ENCODE data around the gene MALT1.

The MALT1 gene

DNA sequence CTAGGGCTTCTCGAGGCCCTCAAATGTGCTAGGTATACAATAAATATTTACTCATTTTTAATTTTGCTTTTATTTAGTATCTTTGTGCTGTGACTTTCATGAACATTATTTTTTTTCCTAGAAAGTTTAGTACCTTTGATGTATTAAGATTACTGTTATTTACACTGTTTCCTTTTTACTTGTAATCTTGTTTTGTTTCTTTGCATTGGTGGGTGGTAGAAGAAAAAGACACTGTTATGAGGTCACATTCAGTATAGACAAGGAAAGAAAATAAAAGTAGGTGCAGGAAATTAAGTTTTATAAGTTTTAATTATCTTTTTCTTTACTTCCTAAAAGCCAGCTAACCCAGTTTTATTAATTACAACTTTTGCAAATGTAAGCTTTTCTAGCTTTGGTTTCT lies 23.0 kb downstream of the MALT1 start:
- H3K27me3 ChIP-seq (replicated peaks; ENCODE audit: control insufficient read depth, insufficient read depth, low read length): no peaks in the 10 kb centered on the region
- peaks cover 39% of the 10 kb centered on the region for H3K36me3 ChIP-seq (ENCODE audit: control insufficient read depth, insufficient read depth, low read length, severe bottlenecking)
- H3K9ac ChIP-seq (ENCODE audit: low read length): no peak overlapping the region
- H3K4me3 ChIP-seq (ENCODE audit: low read length): no peak overlapping the region
- H3K9me3 ChIP-seq (ENCODE audit: control insufficient read depth, low read length): no peaks in the 10 kb centered on the region
- DNase-seq (ENCODE audit: low read depth): no peak
- no peaks in the 10 kb centered on the region for H3K4me1 ChIP-seq (ENCODE audit: control insufficient read depth, insufficient read depth, low read length)

DNA sequence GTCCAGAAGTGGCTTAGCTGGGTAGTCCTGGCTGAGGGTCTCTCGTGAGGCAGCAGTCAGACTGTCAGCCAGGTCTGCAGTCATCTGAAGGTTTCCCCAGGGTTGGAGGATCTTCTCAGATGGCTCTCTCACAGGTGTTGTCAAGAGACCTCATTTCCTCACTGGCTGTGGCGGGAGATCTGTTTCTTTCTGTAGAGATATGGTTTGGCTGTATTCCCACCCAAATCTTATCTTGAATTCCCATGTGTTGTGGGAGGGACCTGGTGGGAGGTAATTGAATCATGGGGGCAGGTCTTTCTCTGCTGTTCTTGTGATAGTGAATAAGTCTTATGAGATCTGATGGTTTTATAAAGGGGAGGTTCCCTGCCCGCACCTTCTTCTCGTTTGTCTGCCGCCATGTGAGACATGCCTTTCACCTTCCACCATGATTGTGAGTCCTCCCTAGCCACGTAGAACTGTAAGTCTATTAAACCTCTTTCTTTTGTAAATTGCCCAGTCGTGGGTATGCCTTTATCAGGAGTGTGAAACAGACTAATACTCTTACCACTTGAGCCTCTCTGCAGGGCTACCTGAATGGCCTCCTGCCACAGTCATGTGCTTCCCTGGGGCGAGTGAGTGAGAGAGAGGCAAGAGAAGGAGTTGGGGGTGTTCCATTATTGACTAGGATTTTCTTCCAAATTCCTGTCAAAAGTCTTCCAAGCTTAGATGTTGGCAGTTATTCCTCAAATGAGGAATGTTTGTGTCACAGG lies 23.6 kb downstream of the MALT1 start:
- H3K9me3 ChIP-seq (ENCODE audit: control insufficient read depth, low read length): no peaks in the 10 kb centered on the region
- DNase-seq (ENCODE audit: low read depth): no peak
- H3K9ac ChIP-seq (ENCODE audit: low read length): no peak overlapping the region
- no peak overlapping the region for H3K4me3 ChIP-seq (ENCODE audit: low read length)
- H3K27me3 ChIP-seq (replicated peaks; ENCODE audit: control insufficient read depth, insufficient read depth, low read length): no peaks in the 10 kb centered on the region
- H3K36me3 ChIP-seq (ENCODE audit: control insufficient read depth, insufficient read depth, low read length, severe bottlenecking): peaks cover 38% of the 10 kb centered on the region
- H3K4me1 ChIP-seq (ENCODE audit: control insufficient read depth, insufficient read depth, low read length): no peaks in the 10 kb centered on the region

DNA sequence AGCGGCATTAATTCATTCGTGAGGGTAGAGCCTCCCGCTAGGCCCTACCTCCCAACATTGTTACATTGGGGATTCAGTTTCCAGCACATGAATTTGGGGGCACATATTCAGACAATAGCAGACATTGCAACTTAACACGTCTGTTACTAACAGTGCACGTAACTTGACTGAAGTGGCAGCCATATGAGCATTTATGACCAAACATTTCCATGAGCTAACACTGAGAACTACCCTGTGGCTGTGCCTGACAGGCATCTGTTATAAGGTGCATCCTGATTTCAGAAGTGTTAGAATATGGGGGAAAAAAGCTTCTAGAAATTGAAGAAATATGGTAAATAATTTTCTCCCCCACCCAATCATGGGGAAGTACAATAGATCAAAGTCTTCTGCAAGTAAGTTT lies 24.5 kb downstream of the MALT1 start:
- Histone ChIP-seq H3K27me3 (replicated peaks; ENCODE audit: control insufficient read depth, insufficient read depth, low read length) (no peaks in the 10 kb centered on the region), H3K4me1 (ENCODE audit: control insufficient read depth, insufficient read depth, low read length) (no peaks in the 10 kb centered on the region), H3K4me3 (ENCODE audit: low read length) (no peak overlapping the region), H3K9me3 (ENCODE audit: control insufficient read depth, low read length) (no peaks in the 10 kb centered on the region), H3K9ac (ENCODE audit: low read length) (no peak overlapping the region), H3K36me3 (ENCODE audit: control insufficient read depth, insufficient read depth, low read length, severe bottlenecking) (peaks cover 29% of the 10 kb centered on the region)
- DNase-seq (ENCODE audit: low read depth): no peak

DNA sequence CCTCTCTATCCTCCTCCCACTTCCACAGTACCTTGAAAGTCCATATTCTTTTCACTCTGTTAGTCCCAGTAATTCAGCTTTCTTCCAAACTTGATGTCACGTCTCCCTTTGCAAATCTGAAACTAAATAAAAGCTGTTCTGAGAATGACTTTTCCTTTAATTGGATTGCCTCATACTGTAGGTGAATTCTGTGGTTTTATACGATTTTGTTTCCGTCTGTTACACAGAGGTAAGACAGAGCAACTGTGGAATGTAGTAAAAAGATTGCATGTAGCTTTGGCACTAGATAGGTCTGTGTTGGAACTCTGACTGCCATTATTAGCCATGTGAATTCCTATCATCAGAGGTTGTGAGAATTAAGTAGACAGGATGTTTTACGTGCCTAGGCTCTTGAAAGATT lies 25.9 kb downstream of the MALT1 start:
- Histone ChIP-seq H3K27me3 (replicated peaks; ENCODE audit: control insufficient read depth, insufficient read depth, low read length) (no peaks in the 10 kb centered on the region), H3K36me3 (ENCODE audit: control insufficient read depth, insufficient read depth, low read length, severe bottlenecking) (peaks cover 36% of the 10 kb centered on the region), H3K9ac (ENCODE audit: low read length) (no peak overlapping the region), H3K4me3 (ENCODE audit: low read length) (no peak overlapping the region), H3K9me3 (ENCODE audit: control insufficient read depth, low read length) (no peaks in the 10 kb centered on the region), H3K4me1 (ENCODE audit: control insufficient read depth, insufficient read depth, low read length) (no peaks in the 10 kb centered on the region)
- DNase-seq (ENCODE audit: low read depth): no peak

DNA sequence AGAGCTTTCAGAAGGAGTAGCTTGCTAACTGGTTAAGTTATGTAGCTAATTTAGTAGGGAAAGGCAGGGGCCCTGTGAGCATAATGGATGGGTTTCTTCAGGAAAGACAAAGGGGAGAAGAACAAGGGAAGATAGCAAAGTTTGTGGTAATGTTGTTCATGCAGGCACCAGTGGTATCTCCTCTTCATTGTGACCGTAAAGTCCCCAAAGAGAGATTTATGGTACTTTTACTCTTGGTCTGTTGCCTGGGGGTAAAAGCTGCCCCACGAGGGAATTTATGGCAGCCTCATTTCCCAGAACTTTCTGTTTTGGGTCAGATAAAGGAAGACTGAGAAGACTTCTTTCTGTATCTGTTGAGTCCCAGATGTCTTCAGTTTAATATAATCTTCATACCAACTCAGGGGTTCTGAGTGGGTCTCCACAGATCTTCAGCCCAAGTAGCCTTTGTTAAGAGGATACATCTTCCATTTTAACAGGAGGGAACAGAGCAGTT lies 27.5 kb downstream of the MALT1 start:
- no peak for DNase-seq (ENCODE audit: low read depth)
- no peaks in the 10 kb centered on the region for H3K4me1 ChIP-seq (ENCODE audit: control insufficient read depth, insufficient read depth, low read length)
- H3K9ac ChIP-seq (ENCODE audit: low read length): no peak overlapping the region
- H3K27me3 ChIP-seq (replicated peaks; ENCODE audit: control insufficient read depth, insufficient read depth, low read length): no peaks in the 10 kb centered on the region
- H3K9me3 ChIP-seq (ENCODE audit: control insufficient read depth, low read length): no peaks in the 10 kb centered on the region
- no peak overlapping the region for H3K4me3 ChIP-seq (ENCODE audit: low read length)
- H3K36me3 ChIP-seq (ENCODE audit: control insufficient read depth, insufficient read depth, low read length, severe bottlenecking): peaks cover 47% of the 10 kb centered on the region

- peak; percentile 16 for DNase-seq (ENCODE audit: low read depth)
- no peaks in the 10 kb centered on the region for H3K9me3 ChIP-seq (ENCODE audit: control insufficient read depth, low read length)
- no peak overlapping the region for H3K4me3 ChIP-seq (ENCODE audit: low read length)
- peaks cover 47% of the 10 kb centered on the region for H3K36me3 ChIP-seq (ENCODE audit: control insufficient read depth, insufficient read depth, low read length, severe bottlenecking)
- H3K4me1 ChIP-seq (ENCODE audit: control insufficient read depth, insufficient read depth, low read length): no peaks in the 10 kb centered on the region
- H3K27me3 ChIP-seq (replicated peaks; ENCODE audit: control insufficient read depth, insufficient read depth, low read length): no peaks in the 10 kb centered on the region
- H3K9ac ChIP-seq (ENCODE audit: low read length): no peak overlapping the region
Observed at GRCh38 chr18:58699551-58699950, 28.3 kb downstream of the MALT1 start.

GRCh38 chr18:58700209-58700608 lies 28.9 kb downstream of the MALT1 start:
- H3K36me3 ChIP-seq (ENCODE audit: control insufficient read depth, insufficient read depth, low read length, severe bottlenecking): peaks cover 50% of the 10 kb centered on the region

DNA sequence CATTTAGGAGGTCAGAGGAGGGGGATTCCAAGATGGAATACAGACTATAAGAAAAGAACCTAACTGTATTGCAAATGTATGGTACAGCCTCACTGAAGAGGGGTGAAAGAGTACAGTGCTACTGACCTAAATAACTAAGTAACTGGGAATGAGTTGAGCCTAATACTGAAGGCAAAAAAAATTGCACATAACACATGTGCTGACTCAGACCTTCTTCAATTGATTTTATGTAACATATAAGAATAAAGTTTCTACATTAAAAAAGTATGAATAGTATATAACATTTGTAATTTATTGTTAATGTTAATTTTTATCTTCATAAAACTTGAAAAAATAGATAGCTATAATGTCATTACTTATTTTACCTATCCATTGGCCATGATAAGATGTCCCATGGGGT lies 41.7 kb downstream of the MALT1 start:
- Histone ChIP-seq H3K9ac (ENCODE audit: low read length) (no peak overlapping the region), H3K27me3 (replicated peaks; ENCODE audit: control insufficient read depth, insufficient read depth, low read length) (no peaks in the 10 kb centered on the region), H3K9me3 (ENCODE audit: control insufficient read depth, low read length) (no peaks in the 10 kb centered on the region), H3K4me3 (ENCODE audit: low read length) (no peak overlapping the region), H3K4me1 (ENCODE audit: control insufficient read depth, insufficient read depth, low read length) (no peaks in the 10 kb centered on the region), H3K36me3 (ENCODE audit: control insufficient read depth, insufficient read depth, low read length, severe bottlenecking) (peaks cover 59% of the 10 kb centered on the region)
- no peak for DNase-seq (ENCODE audit: low read depth)

More at GRCh38 chr18:58700209-58700608, 28.9 kb downstream of the MALT1 start:
- Histone ChIP-seq H3K4me3 (ENCODE audit: low read length) (no peak overlapping the region), H3K4me1 (ENCODE audit: control insufficient read depth, insufficient read depth, low read length) (no peaks in the 10 kb centered on the region), H3K9me3 (ENCODE audit: control insufficient read depth, low read length) (no peaks in the 10 kb centered on the region), H3K27me3 (replicated peaks; ENCODE audit: control insufficient read depth, insufficient read depth, low read length) (no peaks in the 10 kb centered on the region), H3K9ac (ENCODE audit: low read length) (no peak overlapping the region)
- no peak for DNase-seq (ENCODE audit: low read depth)

DNA sequence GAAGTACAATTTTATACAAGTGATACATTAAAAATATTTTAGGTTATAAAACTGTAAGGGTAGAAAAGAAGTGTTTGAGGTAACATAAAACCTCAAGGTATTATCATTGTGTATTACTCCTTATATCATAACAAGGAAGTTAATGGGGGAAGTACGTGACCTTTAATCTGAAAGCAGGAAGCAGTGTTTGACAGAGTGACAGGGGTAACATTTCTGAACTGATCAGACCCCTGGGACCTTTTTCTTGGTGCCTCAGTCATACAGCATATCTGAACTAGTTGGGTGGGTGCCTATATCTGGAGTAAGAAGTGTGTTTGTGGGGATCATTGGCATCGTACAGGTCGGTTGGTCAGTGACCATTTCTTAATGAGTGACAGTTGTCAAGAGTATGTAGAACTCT lies 43.0 kb downstream of the MALT1 start:
- H3K27me3 ChIP-seq (replicated peaks; ENCODE audit: control insufficient read depth, insufficient read depth, low read length): no peaks in the 10 kb centered on the region

DNA sequence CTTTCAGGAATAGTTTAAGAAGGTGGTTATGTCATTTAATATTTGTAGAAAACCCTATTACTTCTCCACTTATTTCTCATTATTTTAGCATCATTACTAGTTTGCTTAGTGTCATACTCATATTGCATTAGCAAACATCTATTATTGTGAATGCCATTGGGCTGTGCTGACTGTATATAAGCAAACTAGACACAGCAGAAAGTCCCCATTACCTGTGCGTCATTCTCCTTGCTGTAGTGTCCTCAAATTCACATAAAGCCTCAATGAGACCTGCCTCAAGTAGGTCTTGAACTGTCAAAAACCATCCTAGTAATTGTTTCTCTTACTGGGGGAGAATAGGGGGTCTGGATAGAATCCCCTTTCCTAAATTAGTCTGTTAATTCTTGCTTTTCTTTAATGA lies 43.6 kb downstream of the MALT1 start:
- DNase-seq (ENCODE audit: low read depth): no peak
- Histone ChIP-seq H3K4me1 (ENCODE audit: control insufficient read depth, insufficient read depth, low read length) (no peaks in the 10 kb centered on the region), H3K36me3 (ENCODE audit: control insufficient read depth, insufficient read depth, low read length, severe bottlenecking) (peaks cover 63% of the 10 kb centered on the region), H3K4me3 (ENCODE audit: low read length) (no peak overlapping the region), H3K27me3 (replicated peaks; ENCODE audit: control insufficient read depth, insufficient read depth, low read length) (no peaks in the 10 kb centered on the region), H3K9ac (ENCODE audit: low read length) (no peak overlapping the region), H3K9me3 (ENCODE audit: control insufficient read depth, low read length) (no peaks in the 10 kb centered on the region)

More for the DNA sequence above, 43.0 kb downstream of the MALT1 start:
- DNase-seq (ENCODE audit: low read depth): no peak
- peaks cover 62% of the 10 kb centered on the region for H3K36me3 ChIP-seq (ENCODE audit: control insufficient read depth, insufficient read depth, low read length, severe bottlenecking)
- H3K9me3 ChIP-seq (ENCODE audit: control insufficient read depth, low read length): no peaks in the 10 kb centered on the region
- H3K9ac ChIP-seq (ENCODE audit: low read length): no peak overlapping the region
- H3K4me1 ChIP-seq (ENCODE audit: control insufficient read depth, insufficient read depth, low read length): no peaks in the 10 kb centered on the region
- H3K4me3 ChIP-seq (ENCODE audit: low read length): no peak overlapping the region

DNA sequence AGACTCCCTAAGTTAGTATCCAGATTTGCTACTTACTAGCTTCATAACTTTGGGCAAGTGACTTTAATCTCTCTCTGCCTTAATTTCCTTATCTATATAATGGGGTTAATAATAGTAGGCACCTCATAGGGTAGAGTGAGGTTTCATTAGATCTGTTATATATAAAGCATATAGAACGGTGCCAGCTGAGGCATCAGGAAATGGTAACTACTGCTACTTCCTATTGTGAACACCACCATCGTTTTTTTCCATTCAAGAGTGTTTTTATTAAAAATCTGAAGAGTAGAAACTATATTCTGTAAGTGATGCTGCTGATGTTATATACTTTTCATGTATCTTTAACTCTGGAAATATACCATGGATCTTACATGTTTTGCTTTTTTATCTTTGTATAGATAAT lies 44.3 kb downstream of the MALT1 start:
- Histone ChIP-seq H3K36me3 (ENCODE audit: control insufficient read depth, insufficient read depth, low read length, severe bottlenecking) (peaks cover 60% of the 10 kb centered on the region), H3K4me3 (ENCODE audit: low read length) (no peak overlapping the region)
- no peak for DNase-seq (ENCODE audit: low read depth)

More for the DNA sequence above, 44.3 kb downstream of the MALT1 start:
- Histone ChIP-seq H3K9me3 (ENCODE audit: control insufficient read depth, low read length) (no peaks in the 10 kb centered on the region), H3K4me1 (ENCODE audit: control insufficient read depth, insufficient read depth, low read length) (no peaks in the 10 kb centered on the region), H3K27me3 (replicated peaks; ENCODE audit: control insufficient read depth, insufficient read depth, low read length) (no peaks in the 10 kb centered on the region), H3K9ac (ENCODE audit: low read length) (no peak overlapping the region)

Data from adipocyte (in vitro differentiated cells).